Muscle of back (tissue), 11 donors: ENCODE data around the gene TMEM123. TPM values are rescaled to one million over a fixed set of nuclear protein-coding genes. Genes with fewer than 3 reads are reported as not detected.
"Not testable (repeated sequence)": the region's sequence is repeated elsewhere in the genome, so short reads cannot be mapped to it uniquely, and the experiment has no call there.

Experiments used
- DNase-seq, 3 donors: peaks; one replicate each; pipeline versions ENCODE4 v3.0.0 to v3.0.0-alpha.2; 2013
- polyA plus RNA-seq, 10 donors: library from polyadenylated mRNA; unstranded; fragments of 120-200 nt; gene quantifications; one replicate each; pipeline ENCODE4 v1.2.1, GENCODE V29; 2013; ENCODE audit not compliant: insufficient read length in 10 of 10

Gene TMEM123
- polyA plus RNA-seq, 10 donors: 137 to 199 (median 181) TPM

GRCh38 chr11:102374633-102375424 lies 77.7 kb downstream of the TMEM123 start:
- not testable (repeated sequence) for DNase-seq

GRCh38 chr11:102368472-102368871 lies 84.1 kb downstream of the TMEM123 start:
- DNase-seq: no peak

DNA sequence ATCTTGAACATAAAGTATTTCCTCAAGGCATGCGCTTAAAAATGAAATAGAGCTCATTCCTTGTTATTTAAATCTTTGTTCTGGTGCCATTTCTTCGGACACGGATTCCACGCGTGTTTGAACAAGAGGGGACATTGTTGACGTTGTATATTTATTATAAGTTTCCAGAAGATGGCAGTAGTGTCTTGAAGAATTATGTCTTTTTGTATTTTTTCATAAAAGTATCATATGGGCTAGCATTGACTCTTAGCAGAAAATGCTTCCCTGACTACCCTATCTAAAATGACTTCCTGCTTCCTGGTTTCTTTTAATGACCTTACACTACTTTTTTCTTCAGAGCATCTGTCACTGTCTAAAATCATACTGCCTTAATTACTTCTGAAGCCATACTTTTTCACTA lies 85.2 kb downstream of the TMEM123 start:
- DNase-seq: peak in 1 of 3 donors; percentile 17

- DNase-seq: no peak
These were observed 87.6 kb downstream of the TMEM123 start for GRCh38 chr11:102364991-102365390.

DNA sequence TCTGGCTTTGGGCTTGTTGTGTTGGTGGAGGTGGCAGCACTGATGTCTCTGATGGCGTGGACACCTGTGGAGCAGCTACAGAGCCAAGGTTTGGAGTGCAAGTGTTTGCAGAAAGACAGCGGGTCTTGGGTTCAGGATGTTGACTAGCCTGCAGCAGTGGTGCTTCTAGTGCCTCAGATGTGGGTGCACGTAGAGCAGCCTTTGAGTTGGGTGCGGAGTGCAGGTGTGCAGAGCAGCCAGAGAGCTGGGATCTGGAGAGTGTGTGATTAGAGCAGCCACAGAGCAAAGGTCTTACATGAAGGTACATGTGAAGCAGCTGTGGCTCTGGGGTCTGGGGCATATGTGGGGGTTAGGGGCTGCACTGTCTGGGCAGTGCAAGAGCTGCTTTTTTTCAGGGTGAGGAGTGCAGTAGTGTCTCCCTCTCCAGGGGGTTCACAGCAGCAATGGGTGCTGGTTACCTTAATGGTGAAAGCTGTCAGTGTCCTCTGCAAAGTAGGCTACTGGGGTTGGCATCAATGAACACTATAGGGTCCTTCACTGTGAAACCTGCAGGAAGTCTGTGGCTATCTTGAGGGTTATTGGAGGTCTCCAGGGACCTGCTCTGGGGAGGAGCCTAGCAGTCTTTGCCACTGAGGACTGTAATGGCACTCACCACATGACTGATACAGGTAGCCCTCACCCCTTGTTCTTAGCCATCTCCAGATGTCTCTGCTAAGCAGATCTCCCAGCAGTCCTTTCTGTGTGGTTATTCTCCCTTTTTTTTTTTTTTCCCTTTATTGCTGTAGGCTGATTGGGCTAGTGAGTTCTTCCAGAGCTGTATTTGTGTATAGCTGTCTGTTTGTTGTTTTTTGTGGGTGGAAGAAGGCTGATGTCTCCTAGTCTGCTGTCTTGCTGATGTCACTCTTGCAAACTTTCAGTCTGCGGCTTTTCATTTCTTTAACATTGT lies 91.2 kb downstream of the TMEM123 start:
- peak in 1 of 3 donors; percentile 9 for DNase-seq

DNA sequence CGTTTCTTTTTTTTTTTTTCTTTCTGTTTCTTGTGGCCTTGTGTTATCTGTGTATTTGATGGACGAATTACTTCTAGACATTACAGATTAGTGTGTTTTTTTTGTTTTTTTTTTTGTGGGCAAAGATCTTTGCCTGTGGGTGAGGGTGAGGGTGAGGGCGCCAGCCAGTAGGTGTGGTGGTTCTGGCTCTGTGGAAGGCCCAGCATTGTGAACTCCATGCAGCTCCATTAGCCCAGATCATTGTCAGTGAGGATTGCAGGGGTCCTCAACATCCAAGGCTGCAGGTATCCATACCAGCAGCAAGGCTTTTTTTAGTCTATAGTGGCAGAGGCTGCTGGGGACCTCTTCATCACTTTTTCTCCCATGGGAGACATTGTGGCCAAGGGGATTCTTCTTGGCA lies 91.9 kb downstream of the TMEM123 start:
- no peak for DNase-seq

DNA sequence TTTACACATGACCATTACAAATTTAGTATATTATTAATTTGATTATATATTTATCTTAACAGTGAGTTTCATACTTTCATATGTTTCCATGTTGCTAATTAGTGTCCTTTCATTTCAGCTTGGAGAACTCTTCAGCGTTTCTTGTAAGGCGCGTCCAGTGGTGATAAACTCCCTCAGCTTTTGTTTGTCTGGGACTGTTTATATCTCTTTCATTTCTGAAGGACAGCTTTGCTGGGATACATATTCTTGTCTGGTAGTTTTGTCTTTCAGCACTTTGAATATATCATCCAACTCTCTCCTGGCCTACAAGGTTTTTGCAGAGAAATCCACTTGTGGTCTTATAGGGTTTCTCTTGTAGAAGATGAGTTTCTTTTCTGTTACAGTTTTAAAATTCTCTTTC lies 93.2 kb downstream of the TMEM123 start:
- DNase-seq: no peak

GRCh38 chr11:102357116-102357515 lies 95.4 kb downstream of the TMEM123 start:
- DNase-seq: no peak

DNA sequence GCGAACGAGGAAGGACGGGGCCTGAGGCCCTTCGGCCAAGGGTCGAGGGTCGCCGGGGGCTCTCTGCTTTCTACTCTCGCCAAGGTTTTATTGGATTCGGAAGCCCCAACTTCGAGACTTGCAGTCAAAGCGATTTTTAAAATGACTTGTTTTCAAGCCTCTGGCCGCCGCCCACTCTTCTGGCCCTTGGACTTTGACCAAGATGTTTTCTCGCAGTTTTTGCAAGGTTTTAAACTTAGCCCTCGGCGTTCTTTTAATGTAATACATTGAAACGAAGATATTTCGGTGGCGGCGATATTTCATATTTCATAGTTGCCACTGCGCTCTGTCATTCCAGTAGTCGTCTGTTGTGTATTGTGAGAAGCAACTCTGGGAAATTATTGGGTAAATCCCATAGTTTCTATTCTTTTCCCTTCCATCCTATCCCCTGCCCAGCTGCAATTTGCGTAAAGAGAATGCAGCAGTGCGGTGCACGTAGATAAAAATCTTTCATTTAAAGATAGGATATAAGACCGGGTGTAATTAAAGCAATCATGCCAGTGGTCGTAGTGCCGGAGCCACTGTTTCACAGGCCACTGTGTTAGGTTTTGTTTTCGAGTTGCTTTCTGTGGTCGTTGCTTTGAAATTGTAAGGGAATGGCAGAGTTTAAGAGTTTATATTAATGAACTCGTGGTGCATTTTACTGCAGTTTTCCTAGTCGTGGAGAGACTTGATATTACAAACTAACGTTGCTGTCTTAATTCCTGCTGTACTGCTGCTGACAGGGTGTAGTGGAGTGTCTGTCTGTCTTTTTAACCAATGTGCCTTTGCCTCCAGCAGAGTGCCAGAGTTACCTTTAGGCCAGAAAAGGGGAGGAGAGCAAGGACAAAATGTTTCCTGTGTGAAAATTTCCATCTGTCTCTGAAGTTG lies 104.8 kb downstream of the TMEM123 start:
- DNase-seq: peak in 2 of 3 donors; percentile 23 to 70

DNA sequence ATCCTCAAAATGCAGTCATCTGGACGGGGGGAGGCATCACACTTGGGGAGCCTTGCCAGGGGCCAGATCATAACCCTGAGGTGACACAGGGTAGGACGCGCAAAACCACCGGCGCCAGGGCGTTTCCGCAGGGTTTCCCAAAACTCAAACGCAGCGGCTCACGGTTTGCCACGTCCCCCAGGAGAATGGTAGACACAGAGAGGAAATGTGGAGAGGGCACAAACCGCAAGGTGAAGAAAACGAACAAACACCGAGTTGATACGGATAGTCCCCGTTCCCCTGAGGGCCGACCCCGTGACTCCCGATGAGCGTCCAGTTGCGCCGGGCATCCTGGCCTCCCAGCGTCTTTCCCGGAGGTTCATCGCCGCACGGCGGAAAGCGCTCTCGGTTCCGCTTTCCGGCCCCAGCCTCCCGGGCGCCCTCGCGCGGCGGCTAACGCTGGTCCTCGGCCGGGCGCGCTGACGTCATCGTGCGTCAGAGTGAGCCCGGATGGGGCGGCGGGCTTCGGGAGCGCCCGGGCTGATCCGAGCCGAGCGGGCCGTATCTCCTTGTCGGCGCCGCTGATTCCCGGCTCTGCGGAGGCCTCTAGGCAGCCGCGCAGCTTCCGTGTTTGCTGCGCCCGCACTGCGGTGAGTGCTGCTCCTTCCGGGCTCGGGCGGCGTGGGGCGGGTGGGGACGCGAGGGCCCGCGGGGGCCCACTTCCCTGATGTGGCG lies 105.7 kb downstream of the TMEM123 start, which contains the start of gene BIRC2:
TSS of gene BIRC2 (plus strand) at position 467 of the 714 bp plus-strand sequence. CDS start 2,641 bp downstream, outside the sequence.
- DNase-seq: peak; percentile 95 to 98 (median 97)

- no peak for DNase-seq
These were observed 106.2 kb downstream of the TMEM123 start for GRCh38 chr11:102346456-102346747.

Other genes with a start within 250 kb of the TMEM123 start
- 1 to 10 TPM in 5 of 10 donors, under 1 TPM in 5; 0.64 to 6.2 (median 0.98) TPM for gene BIRC3, start 135.3 kb downstream of the TMEM123 start, polyA plus RNA-seq
- gene BIRC2, start 105.6 kb downstream of the TMEM123 start, polyA plus RNA-seq: 10 to 100 TPM; 40.6 to 51.5 (median 47.2) TPM
- not detected for gene MMP7, start 78.0 kb upstream of the TMEM123 start, polyA plus RNA-seq
- not detected for gene MMP20, start 172.6 kb upstream of the TMEM123 start, polyA plus RNA-seq